Measurements from ENCODE around the gene CLCNKA. TPM values are rescaled to one million over a fixed set of nuclear protein-coding genes. Genes with fewer than 3 reads are reported as not detected.
"Not testable (repeated sequence)": the region's sequence is repeated elsewhere in the genome, so short reads cannot be mapped to it uniquely, and the experiment has no call there.

Gene CLCNKA
- total RNA-seq, 2 experiments from 2014 or later = not detected

DNA sequence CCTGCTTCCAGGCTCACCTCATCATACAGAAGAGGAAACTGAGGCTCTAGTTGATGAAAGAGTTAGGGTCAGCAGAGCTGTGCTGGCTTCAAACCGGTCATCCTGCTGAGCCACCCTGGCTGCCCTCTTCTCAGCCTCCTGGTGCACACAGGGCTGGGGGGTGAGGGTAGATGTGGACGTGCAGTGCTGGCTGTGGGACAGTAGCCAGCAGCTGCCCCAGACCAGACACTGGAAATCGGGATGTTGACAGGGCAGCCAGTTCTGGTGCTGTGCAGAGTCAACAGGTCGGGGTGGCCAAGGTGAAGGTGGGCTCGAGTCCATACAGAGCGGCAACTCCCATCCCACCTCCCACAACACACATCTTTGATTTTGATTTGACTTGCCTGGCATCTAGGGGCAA, 1.5 kb upstream of the CLCNKA start:
- TF ChIP-seq, protein P1, sequence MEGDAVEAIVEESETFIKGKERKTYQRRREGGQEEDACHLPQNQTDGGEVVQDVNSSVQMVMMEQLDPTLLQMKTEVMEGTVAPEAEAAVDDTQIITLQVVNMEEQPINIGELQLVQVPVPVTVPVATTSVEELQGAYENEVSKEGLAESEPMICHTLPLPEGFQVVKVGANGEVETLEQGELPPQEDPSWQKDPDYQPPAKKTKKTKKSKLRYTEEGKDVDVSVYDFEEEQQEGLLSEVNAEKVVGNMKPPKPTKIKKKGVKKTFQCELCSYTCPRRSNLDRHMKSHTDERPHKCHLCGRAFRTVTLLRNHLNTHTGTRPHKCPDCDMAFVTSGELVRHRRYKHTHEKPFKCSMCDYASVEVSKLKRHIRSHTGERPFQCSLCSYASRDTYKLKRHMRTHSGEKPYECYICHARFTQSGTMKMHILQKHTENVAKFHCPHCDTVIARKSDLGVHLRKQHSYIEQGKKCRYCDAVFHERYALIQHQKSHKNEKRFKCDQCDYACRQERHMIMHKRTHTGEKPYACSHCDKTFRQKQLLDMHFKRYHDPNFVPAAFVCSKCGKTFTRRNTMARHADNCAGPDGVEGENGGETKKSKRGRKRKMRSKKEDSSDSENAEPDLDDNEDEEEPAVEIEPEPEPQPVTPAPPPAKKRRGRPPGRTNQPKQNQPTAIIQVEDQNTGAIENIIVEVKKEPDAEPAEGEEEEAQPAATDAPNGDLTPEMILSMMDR (conservative IDR thresholded peaks at IDR 0.05; ENCODE audit: low read length) = no peak
- TF ChIP-seq EZH2phosphoT487 (IDR thresholded peaks at IDR 0.05; ENCODE audit: borderline replicate concordance, low read depth, low read length) = no peak
- no TSS peak for BruUV-seq (replicated peaks)
- H3K36me3 ChIP-seq (ENCODE audit: insufficient read depth, low read length) = no peaks in the 10 kb centered on the region
- CTCF ChIA-PET (ENCODE audit: unreplicated experiment) = no interaction called here
- no peaks in the 10 kb centered on the region for H3K4me1 ChIP-seq (ENCODE audit: insufficient read depth, low read length, poor library complexity, severe bottlenecking)
- H4K20me1 ChIP-seq (ENCODE audit: insufficient read depth, low read length) = no peaks in the 10 kb centered on the region
- no peaks in the 10 kb centered on the region for H3K79me2 ChIP-seq (ENCODE audit: insufficient read depth, low read depth, low read length)
- no peaks in the 10 kb centered on the region for H3K9me2 ChIP-seq (ENCODE audit: insufficient read depth, low read length)
- H3K4me2 ChIP-seq (ENCODE audit: low read length) = no peak overlapping the region
- H3K9me3 ChIP-seq (ENCODE audit: low read length) = no peaks in the 10 kb centered on the region
- intact Hi-C loops (cut with micrococcal nuclease; ENCODE audit: unreplicated experiment) = loop anchor here (2.0 kb wide), 1 partner anchor 22 kb away; the partner anchor contains the start of gene CLCNKB
- no peak overlapping the region for H3K4me3 ChIP-seq (ENCODE audit: low read depth, low read length, poor library complexity, severe bottlenecking)
- no peak overlapping the region for H2AFZ ChIP-seq (ENCODE audit: low read length)
- no peak overlapping the region for H3K27ac ChIP-seq (ENCODE audit: low read depth, low read length, poor library complexity, severe bottlenecking)
- no peak for DNase-seq (ENCODE audit: low spot score)
- POLR2A ChIA-PET = interaction anchor here (0.6 kb wide), 1 partner anchor 224 kb away, joined by 4 read pairs; no protein-coding TSS in a partner anchor

DNA sequence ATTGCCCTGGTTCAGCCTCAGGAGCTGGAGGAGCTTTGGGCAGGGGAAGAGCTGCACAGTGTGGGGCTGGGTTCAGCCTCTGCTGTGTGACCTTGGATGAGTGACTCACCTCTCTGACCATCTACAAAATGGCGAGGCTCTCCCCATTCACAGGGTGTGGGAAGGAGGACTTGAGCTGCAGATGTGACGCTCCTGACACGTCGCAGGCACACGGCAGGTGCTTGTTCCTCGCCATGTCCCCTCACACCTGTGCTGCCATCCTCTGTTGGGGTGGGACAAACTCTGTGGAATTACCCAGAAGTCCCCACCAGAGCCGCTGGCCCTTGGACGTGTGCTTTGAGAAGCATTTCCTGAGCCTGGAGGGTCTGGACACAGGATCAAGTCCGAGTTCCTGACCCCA, 958 bp upstream of the CLCNKA start:
- POLR2A ChIA-PET; H3K9me3 ChIP-seq (ENCODE audit: low read length); H2AFZ ChIP-seq (ENCODE audit: low read length); H3K4me2 ChIP-seq (ENCODE audit: low read length); H3K4me1 ChIP-seq (ENCODE audit: insufficient read depth, low read length, poor library complexity, severe bottlenecking); H3K79me2 ChIP-seq (ENCODE audit: insufficient read depth, low read depth, low read length); CTCF ChIA-PET (ENCODE audit: unreplicated experiment); H3K27ac ChIP-seq (ENCODE audit: low read depth, low read length, poor library complexity, severe bottlenecking); H3K36me3 ChIP-seq (ENCODE audit: insufficient read depth, low read length); H3K9me2 ChIP-seq (ENCODE audit: insufficient read depth, low read length); BruUV-seq (replicated peaks); H3K4me3 ChIP-seq (ENCODE audit: low read depth, low read length, poor library complexity, severe bottlenecking); DNase-seq (ENCODE audit: low spot score); H4K20me1 ChIP-seq (ENCODE audit: insufficient read depth, low read length): not testable (repeated sequence)
- intact Hi-C loops (cut with micrococcal nuclease; ENCODE audit: unreplicated experiment) = loop anchor here (2.0 kb wide), 1 partner anchor 22 kb away; the partner anchor contains the start of gene CLCNKB

DNA sequence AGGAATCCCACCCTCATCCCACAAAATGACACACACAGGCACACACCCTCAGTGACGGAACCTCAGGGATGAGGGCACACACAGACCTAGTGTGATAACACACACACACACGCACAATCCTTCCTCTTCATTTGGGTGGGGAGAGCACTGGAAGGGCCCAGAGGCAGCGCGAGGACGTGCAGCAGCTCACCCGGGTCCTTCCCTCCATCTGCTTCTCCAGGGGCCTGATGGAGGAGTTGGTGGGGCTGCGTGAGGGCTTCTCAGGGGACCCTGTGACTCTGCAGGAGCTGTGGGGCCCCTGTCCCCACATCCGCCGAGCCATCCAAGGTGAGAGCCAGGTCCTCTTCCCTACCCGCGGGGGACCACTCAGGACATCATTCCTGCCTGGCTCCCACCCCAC, 557 bp downstream of the CLCNKA start:
- Histone ChIP-seq H3K27ac (ENCODE audit: low read depth, low read length, poor library complexity, severe bottlenecking) (no peak overlapping the region), H3K79me2 (ENCODE audit: insufficient read depth, low read depth, low read length) (no peaks in the 10 kb centered on the region), H3K36me3 (ENCODE audit: insufficient read depth, low read length) (no peaks in the 10 kb centered on the region), H3K4me3 (ENCODE audit: low read depth, low read length, poor library complexity, severe bottlenecking) (no peak overlapping the region), H3K9me3 (ENCODE audit: low read length) (no peaks in the 10 kb centered on the region), H2AFZ (ENCODE audit: low read length) (no peak overlapping the region), H4K20me1 (ENCODE audit: insufficient read depth, low read length) (no peaks in the 10 kb centered on the region), H3K9me2 (ENCODE audit: insufficient read depth, low read length) (no peaks in the 10 kb centered on the region), H3K4me1 (ENCODE audit: insufficient read depth, low read length, poor library complexity, severe bottlenecking) (no peaks in the 10 kb centered on the region), H3K4me2 (ENCODE audit: low read length) (no peak overlapping the region)
- CTCF ChIA-PET (ENCODE audit: unreplicated experiment) = no interaction called here
- BruUV-seq (replicated peaks) = no TSS peak
- no peak for DNase-seq (ENCODE audit: low spot score)
- POLR2A ChIA-PET = no interaction called here
- TF ChIP-seq EZH2phosphoT487 (IDR thresholded peaks at IDR 0.05; ENCODE audit: borderline replicate concordance, low read depth, low read length) = no peak
- TF ChIP-seq, protein P1 (conservative IDR thresholded peaks at IDR 0.05; ENCODE audit: low read length) = no peak
- intact Hi-C loops (cut with micrococcal nuclease; ENCODE audit: unreplicated experiment) = no loop called here
